ENCODE data around the gene HADHB. TPM values are rescaled to one million over a fixed set of nuclear protein-coding genes. Genes with fewer than 3 reads are reported as not detected.

Gene HADHB
- total and polyA plus RNA-seq, 2 of the 13 experiments (the other 11 are each of a cell fraction or from before 2014, with no cell fraction given), result 112 to 238 TPM

DNA sequence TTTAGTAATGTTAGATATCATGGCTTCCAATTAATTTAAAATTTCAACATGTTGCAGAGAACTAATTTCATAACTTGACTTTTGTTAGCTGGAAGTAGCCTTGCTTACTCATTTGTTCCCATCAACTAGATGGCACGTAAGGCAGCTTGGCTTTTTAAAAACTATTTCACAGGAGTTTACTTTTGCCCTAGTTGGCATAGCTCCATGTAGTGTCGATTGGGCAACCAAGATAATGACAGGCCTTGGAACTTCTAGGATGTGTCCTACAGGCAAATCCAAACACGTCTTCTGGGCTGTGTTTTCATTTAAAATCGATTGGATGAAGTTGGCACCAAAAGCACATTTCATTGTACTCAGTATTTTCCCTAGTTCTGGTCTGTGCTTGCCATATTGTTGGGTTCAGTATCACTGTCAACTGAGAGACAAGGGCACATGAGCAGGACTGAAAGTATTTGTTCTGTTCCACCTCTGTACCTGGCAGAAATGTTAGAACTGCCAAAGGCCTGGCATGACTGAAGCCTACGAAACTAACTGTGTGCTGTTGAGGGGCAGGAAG, 29.4 kb downstream of the HADHB start (continued):
- no peak for TF ChIP-seq PCBP2 (optimal IDR thresholded peaks at IDR 0.05; ENCODE audit: low read depth, low read length, poor library complexity, severe bottlenecking)
- peak; percentile 65; the same call in 1 of the 2 replicates for TF ChIP-seq ZNF331 (CRISPR knock-in tag; IDR thresholded peaks at IDR 0.05)
- TF ChIP-seq NFYB (CRISPR knock-in tag; IDR thresholded peaks at IDR 0.05), result 0 out of 2 replicates have a peak, but pooled peaks have one; percentile 27
- TF ChIP-seq ZNF264 (CRISPR knock-in tag; IDR thresholded peaks at IDR 0.05), result no peak
- TF ChIP-seq TGIF2 (CRISPR knock-in tag; IDR thresholded peaks at IDR 0.05), result peak; percentile 75; the same call in 1 of the 2 replicates
- TF ChIP-seq, protein P1, sequence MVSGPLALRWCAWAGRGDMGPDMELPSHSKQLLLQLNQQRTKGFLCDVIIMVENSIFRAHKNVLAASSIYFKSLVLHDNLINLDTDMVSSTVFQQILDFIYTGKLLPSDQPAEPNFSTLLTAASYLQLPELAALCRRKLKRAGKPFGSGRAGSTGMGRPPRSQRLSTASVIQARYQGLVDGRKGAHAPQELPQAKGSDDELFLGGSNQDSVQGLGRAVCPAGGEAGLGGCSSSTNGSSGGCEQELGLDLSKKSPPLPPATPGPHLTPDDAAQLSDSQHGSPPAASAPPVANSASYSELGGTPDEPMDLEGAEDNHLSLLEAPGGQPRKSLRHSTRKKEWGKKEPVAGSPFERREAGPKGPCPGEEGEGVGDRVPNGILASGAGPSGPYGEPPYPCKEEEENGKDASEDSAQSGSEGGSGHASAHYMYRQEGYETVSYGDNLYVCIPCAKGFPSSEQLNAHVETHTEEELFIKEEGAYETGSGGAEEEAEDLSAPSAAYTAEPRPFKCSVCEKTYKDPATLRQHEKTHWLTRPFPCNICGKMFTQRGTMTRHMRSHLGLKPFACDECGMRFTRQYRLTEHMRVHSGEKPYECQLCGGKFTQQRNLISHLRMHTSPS (CRISPR knock-in tag; IDR thresholded peaks at IDR 0.05; ENCODE audit: low read depth), result peak; percentile 78
- TF ChIP-seq CREB1 (IDR thresholded peaks at IDR 0.05), result no peak
- peak; percentile 68 for TF ChIP-seq CREB1 (CRISPR knock-in tag; IDR thresholded peaks at IDR 0.05)
- TF ChIP-seq ZGPAT (CRISPR knock-in tag; IDR thresholded peaks at IDR 0.05), result peak; percentile 42; the same call in 1 of the 2 replicates
- TF ChIP-seq ZNF180 (CRISPR knock-in tag; IDR thresholded peaks at IDR 0.05; ENCODE audit: borderline replicate concordance, low read depth), result no peak
- TF ChIP-seq RXRA (CRISPR knock-in tag; IDR thresholded peaks at IDR 0.05), result peak; percentile 89; the same call in 1 of the 2 replicates
- TF ChIP-seq FOSL2 (CRISPR knock-in tag; IDR thresholded peaks at IDR 0.05), result peak; percentile 70
- TF ChIP-seq ONECUT2 (CRISPR knock-in tag; IDR thresholded peaks at IDR 0.05), result peak; percentile 90
- peak in 1 of 2 experiments; percentile 58; a peak in 2 of 4 replicates for TF ChIP-seq EP300 (IDR thresholded peaks at IDR 0.05; ENCODE audit: low read depth in 2 of 2, low read length in 2 of 2)
- no peak for TF ChIP-seq EP300 (CRISPR knock-in tag; IDR thresholded peaks at IDR 0.05; ENCODE audit: borderline replicate concordance)
- no peak for TF ChIP-seq ZNF709 (CRISPR knock-in tag; IDR thresholded peaks at IDR 0.05)
- TF ChIP-seq SALL1 (CRISPR knock-in tag; IDR thresholded peaks at IDR 0.05), result peak; percentile 45; the same call in 1 of the 2 replicates
- TF ChIP-seq, protein P2, sequence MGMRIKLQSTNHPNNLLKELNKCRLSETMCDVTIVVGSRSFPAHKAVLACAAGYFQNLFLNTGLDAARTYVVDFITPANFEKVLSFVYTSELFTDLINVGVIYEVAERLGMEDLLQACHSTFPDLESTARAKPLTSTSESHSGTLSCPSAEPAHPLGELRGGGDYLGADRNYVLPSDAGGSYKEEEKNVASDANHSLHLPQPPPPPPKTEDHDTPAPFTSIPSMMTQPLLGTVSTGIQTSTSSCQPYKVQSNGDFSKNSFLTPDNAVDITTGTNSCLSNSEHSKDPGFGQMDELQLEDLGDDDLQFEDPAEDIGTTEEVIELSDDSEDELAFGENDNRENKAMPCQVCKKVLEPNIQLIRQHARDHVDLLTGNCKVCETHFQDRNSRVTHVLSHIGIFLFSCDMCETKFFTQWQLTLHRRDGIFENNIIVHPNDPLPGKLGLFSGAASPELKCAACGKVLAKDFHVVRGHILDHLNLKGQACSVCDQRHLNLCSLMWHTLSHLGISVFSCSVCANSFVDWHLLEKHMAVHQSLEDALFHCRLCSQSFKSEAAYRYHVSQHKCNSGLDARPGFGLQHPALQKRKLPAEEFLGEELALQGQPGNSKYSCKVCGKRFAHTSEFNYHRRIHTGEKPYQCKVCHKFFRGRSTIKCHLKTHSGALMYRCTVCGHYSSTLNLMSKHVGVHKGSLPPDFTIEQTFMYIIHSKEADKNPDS (CRISPR knock-in tag; IDR thresholded peaks at IDR 0.05), result no peak
- 0 out of 2 replicates have a peak, but pooled peaks have one; percentile 33 for TF ChIP-seq PHF21A (CRISPR knock-in tag; IDR thresholded peaks at IDR 0.05)
- peak; percentile 99 for TF ChIP-seq PPARG (CRISPR knock-in tag; conservative IDR thresholded peaks at IDR 0.05)
- no peak for TF ChIP-seq ZNF232 (CRISPR knock-in tag; IDR thresholded peaks at IDR 0.05; ENCODE audit: borderline replicate concordance)
- TF ChIP-seq RBFOX2 (IDR thresholded peaks at IDR 0.05; ENCODE audit: low read depth, low read length), result no peak
- TF ChIP-seq ZMYM4 (CRISPR knock-in tag; IDR thresholded peaks at IDR 0.05), result 0 out of 2 replicates have a peak, but pooled peaks have one; percentile 45
- TF ChIP-seq CEBPG (CRISPR knock-in tag; IDR thresholded peaks at IDR 0.05), result peak; percentile 93
- TF ChIP-seq SOX13 (IDR thresholded peaks at IDR 0.05), result no peak
- TF ChIP-seq SOX13 (CRISPR knock-in tag; conservative IDR thresholded peaks at IDR 0.05 in 1 of 2, IDR thresholded peaks at IDR 0.05 in 1 of 2), result peak in 1 of 2 experiments; percentile 68; a peak in 2 of 4 replicates
- TF ChIP-seq, protein P3, sequence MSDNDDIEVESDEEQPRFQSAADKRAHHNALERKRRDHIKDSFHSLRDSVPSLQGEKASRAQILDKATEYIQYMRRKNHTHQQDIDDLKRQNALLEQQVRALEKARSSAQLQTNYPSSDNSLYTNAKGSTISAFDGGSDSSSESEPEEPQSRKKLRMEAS (IDR thresholded peaks at IDR 0.05), result 0 out of 2 replicates have a peak, but pooled peaks have one; percentile 22
- TF ChIP-seq GATAD2A (CRISPR knock-in tag; IDR thresholded peaks at IDR 0.05), result peak; percentile 93
- TF ChIP-seq FOXO1 (CRISPR knock-in tag; IDR thresholded peaks at IDR 0.05), result peak; percentile 39; the same call in 1 of the 2 replicates
